K562 (cell line): ENCODE data around the gene NRXN3. TPM values are rescaled to one million over a fixed set of nuclear protein-coding genes. Genes with fewer than 3 reads are reported as not detected.
"Not testable (repeated sequence)": the region's sequence is repeated elsewhere in the genome, so short reads cannot be mapped to it uniquely, and the experiment has no call there.

Source experiments
- ATAC-seq: fragments of 200-7000 bp; cut with Tn5 transposase; 3 replicates; pipeline ENCODE4 v1.9.1; 2020; ENCODE audit warnings: moderate library complexity
- BruUV-seq: library from RNA; stranded (reverse); fragments of 400-500 nt; replicated peaks from 2 replicates; lab custom pipeline; 2021; lab: Mats Ljungman, UMichigan
- CTCF ChIA-PET: fragments of 300-600 bp; formaldehyde crosslinking; extraction: SDS; loops from one replicate; lab custom pipeline; 2021; ENCODE audit warnings: low intra/inter-chr PET ratio; lab: Yijun Ruan, JAX
- POLR2A ChIA-PET: fragments of 300-600, 350-650 bp; sonication (Branson Sonifier 250); formaldehyde crosslinking; extraction: SDS; loops from one replicate; lab custom pipeline; 2021; ENCODE audit warnings: antibody characterized with exemption, inconsistent platforms; lab: Yijun Ruan, JAX
- DNase-seq, 4 experiments: peaks; one replicate each; pipeline versions ENCODE4 v3.0.0 to v3.0.0-alpha.2; 2011 to 2018; ENCODE audit warnings: low spot score in 3 of 4, mixed read lengths in 3 of 4; ENCODE audit errors: extremely low read depth in 1 of 4
- FAIRE-seq: peaks from 2 replicates; lab custom pipeline; 2011; peaks lifted over from hg19 to GRCh38; lab: Jason Lieb, UNC
- H2AFZ ChIP-seq: 2 replicates; pipeline ENCODE4 v1.6.0; 2011; ENCODE audit warnings: low read depth, low read length, control low read depth, inconsistent platforms
- H3K27ac ChIP-seq: fragments of 200-600 bp; 3 replicates; pipeline ENCODE4 v1.8.0; 2011; ENCODE audit warnings: low read depth, mild to moderate bottlenecking, control low read depth, inconsistent platforms, low read length, moderate library complexity, mixed read lengths; ENCODE audit errors: extremely low read depth
- H3K27me3 ChIP-seq, 2 experiments: fragments of 300-600 bp in 1 of 2; 2 replicates in 1 of 2; 3 replicates in 1 of 2; pipeline versions ENCODE4 v1.6.0 to v1.8.0; 2011; ENCODE audit warnings: inconsistent platforms in 2 of 2, low read length in 2 of 2, mild to moderate bottlenecking in 1 of 2, mixed read lengths in 1 of 2, moderate library complexity in 1 of 2; ENCODE audit not compliant: control insufficient read depth in 2 of 2, insufficient read depth in 2 of 2
- H3K36me3 ChIP-seq: fragments of 300-600 bp; 3 replicates; pipeline ENCODE4 v1.8.0; 2011; ENCODE audit warnings: mild to moderate bottlenecking, low read length, inconsistent platforms; ENCODE audit not compliant: control insufficient read depth, insufficient read depth
- H3K4me1 ChIP-seq, 2 experiments: fragments of 200-600 bp in 1 of 2; replicated peaks in 1 of 2; 2 replicates in 1 of 2; 3 replicates in 1 of 2; pipeline versions ENCODE4 v1.5.1 to v1.8.0; 2011; ENCODE audit warnings: inconsistent platforms in 2 of 2, low read length in 2 of 2, mild to moderate bottlenecking in 1 of 2, mixed read lengths in 1 of 2, moderate library complexity in 1 of 2; ENCODE audit not compliant: control insufficient read depth in 2 of 2, insufficient read depth in 2 of 2
- H3K4me2 ChIP-seq: 2 replicates; pipeline ENCODE4 v1.6.1; 2011; ENCODE audit warnings: low read length, control low read depth, inconsistent platforms, mixed read lengths; ENCODE audit not compliant: insufficient read depth
- H3K4me3 ChIP-seq: fragments of 200-600 bp; sonication (generic), shearing (Covaris generic); 2 replicates; pipeline ENCODE4 v1.5.1; 2016; ENCODE audit warnings: control low read depth, inconsistent platforms
- H3K79me2 ChIP-seq: fragments of 200-600 bp; 3 replicates; pipeline ENCODE4 v1.8.0; 2011; ENCODE audit warnings: low read length, inconsistent platforms; ENCODE audit not compliant: control insufficient read depth, insufficient read depth
- H3K9ac ChIP-seq, 2 experiments: 2 replicates each; pipeline versions ENCODE4 v1.6.0 to v1.6.1; 2011; ENCODE audit warnings: low read depth in 2 of 2, low read length in 2 of 2, control low read depth in 1 of 2, inconsistent platforms in 1 of 2, mild to moderate bottlenecking in 1 of 2, mixed read lengths in 1 of 2; ENCODE audit not compliant: insufficient read depth in 1 of 2
- H3K9me1 ChIP-seq: one replicate; pipeline ENCODE4 v1.6.0; 2011; ENCODE audit warnings: inconsistent platforms, mild to moderate bottlenecking, low read length, moderate library complexity; ENCODE audit not compliant: control insufficient read depth, insufficient read depth
- H3K9me3 ChIP-seq: replicated peaks from 2 replicates; pipeline ENCODE4 v1.5.1; 2011; ENCODE audit warnings: low read depth, low read length, inconsistent platforms; ENCODE audit not compliant: control insufficient read depth, insufficient read depth
- H4K20me1 ChIP-seq: replicated peaks from 2 replicates; pipeline ENCODE4 v1.6.1; 2011; ENCODE audit warnings: low read length, inconsistent platforms, mixed read lengths; ENCODE audit not compliant: control insufficient read depth, insufficient read depth
- POLR3A ChIP-seq: IDR thresholded peaks from 2 replicates; pipeline ENCODE4 v1.6.1; 2011; ENCODE audit warnings: borderline replicate concordance, mild to moderate bottlenecking, moderate library complexity; ENCODE audit not compliant: insufficient read length, insufficient read depth; ENCODE audit errors: extremely low read depth
- TFAM ChIP-seq: fragments of 250-450 bp; sonication (Bioruptor Pico); conservative IDR thresholded peaks from 2 replicates; pipeline ENCODE4 v1.5.0; 2021; ENCODE audit warnings: mild to moderate bottlenecking, moderate library complexity
- ZNF830 ChIP-seq: fragments of 250-450 bp; sonication (Bioruptor Pico); IDR thresholded peaks from 2 replicates; pipeline ENCODE4 v1.5.0; 2021; ENCODE audit warnings: mild to moderate bottlenecking
- WGBS: fragments of 100-300 bp; shearing (Covaris generic); methylation state at CpG from one replicate; pipeline ENCODE4 v1.1.6; 2016; ENCODE audit warnings: low coverage, mixed read lengths; ENCODE audit not compliant: insufficient coverage; ENCODE audit errors: missing lambda C conversion rate; 5-methylcytosine and 5-hydroxymethylcytosine counted together
- in situ Hi-C: fragments of 300-500 bp; cut with MboI; formaldehyde crosslinking; loops from 4 replicates; pipeline ENCODE4 v1.15.0; 2018; ENCODE audit warnings: inconsistent platforms, mixed read lengths
- intact Hi-C: fragments of 100-400 bp; cut with micrococcal nuclease; formaldehyde crosslinking; loops from 2 replicates; pipeline ENCODE4 v1.14.2; 2022
- polyA plus RNA-seq, 8 experiments: library from polyadenylated mRNA; depleted of rRNA in 4 of 8; stranded (reverse) in 5 of 8; unstranded in 3 of 8; fragments of >200 nt; fragmentation: Nextera tagmentation in 2 of 8; fragmentation: Illumina TruSeq in 1 of 8; extraction: Ambion mirVana in 2 of 8; extraction: Trizol in 1 of 8; gene quantifications; 2 replicates each; pipeline versions ENCODE4 v1.2.1 to v1.2.3, GENCODE V29; 2011 to 2014; ENCODE audit warnings: inconsistent platforms in 1 of 8, missing spikeins in 1 of 8
- total RNA-seq, 7 experiments: library from RNA; depleted of rRNA in 6 of 7; stranded (reverse); fragments of >200 nt in 6 of 7; fragmentation: Illumina TruSeq in 2 of 7; extraction: Trizol in 2 of 7; gene quantifications; 2 replicates each; pipeline versions ENCODE4 v1.2.1 to v1.2.3, GENCODE V29; 2011 to 2021; ENCODE audit warnings: low replicate concordance in 1 of 7
- TF ChIP-seq, protein P1 (sequence below): IDR thresholded peaks from 2 replicates; pipeline ENCODE4 v1.6.1; 2012; ENCODE audit warnings: low read depth, low read length, improper control_type of control experiment, borderline replicate concordance

The NRXN3 gene
- total and polyA plus RNA-seq, 9 of the 15 experiments (the other 6 are each of a cell fraction or from before 2014, with no cell fraction given): 0.09 TPM; not detected in 8

DNA sequence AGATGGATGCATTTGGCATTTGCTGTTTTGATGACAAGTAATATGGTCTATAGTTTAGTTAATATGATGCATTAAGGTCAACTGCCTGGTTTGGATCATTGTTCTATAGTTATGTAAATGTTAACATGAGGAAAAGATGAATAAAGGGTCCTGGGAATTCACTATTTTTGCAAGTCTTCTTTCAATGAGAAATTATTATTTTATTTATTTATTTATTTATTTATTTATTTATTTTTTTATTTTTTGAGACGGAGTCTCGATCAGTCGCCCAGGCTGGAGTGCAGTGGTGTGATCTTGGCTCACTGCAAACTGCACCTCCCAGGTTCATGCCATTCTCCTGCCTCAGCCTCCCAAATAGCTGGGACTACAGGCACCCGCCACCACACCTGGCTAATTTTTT is 940.4 kb downstream of the NRXN3 start:
- H3K27ac ChIP-seq, intact Hi-C loops, H3K79me2 ChIP-seq, BruUV-seq, H3K9me3 ChIP-seq, CTCF ChIA-PET, H3K4me2 ChIP-seq, H4K20me1 ChIP-seq, POLR2A ChIA-PET, H3K4me3 ChIP-seq, H3K27me3 ChIP-seq, in situ Hi-C loops, H2AFZ ChIP-seq, DNase-seq, H3K9me1 ChIP-seq, FAIRE-seq, H3K4me1 ChIP-seq, ATAC-seq, H3K36me3 ChIP-seq, H3K9ac ChIP-seq: not testable (repeated sequence)
- WGBS: 0% methylated on average over 2 of the region's 4 CpGs

- H2AFZ ChIP-seq: no peak overlapping the region
- no peak overlapping the region for H3K27ac ChIP-seq
- DNase-seq (no peak), ATAC-seq (no peak), FAIRE-seq (no peak)
- intact Hi-C loops: no loop called here
- ChIA-PET POLR2A (no interaction called here), CTCF (no interaction called here)
- BruUV-seq: no TSS peak
- no peaks in the 10 kb centered on the region for H3K4me1 ChIP-seq
- H3K4me2 ChIP-seq: no peak overlapping the region
- no peaks in the 10 kb centered on the region for H3K79me2 ChIP-seq
- H3K36me3 ChIP-seq: no peaks in the 10 kb centered on the region
- H4K20me1 ChIP-seq: no peaks in the 10 kb centered on the region
- H3K9ac ChIP-seq: no peak overlapping the region
- in situ Hi-C loops: no loop called here
- H3K27me3 ChIP-seq: no peaks in the 10 kb centered on the region
- H3K9me1 ChIP-seq: no peaks in the 10 kb centered on the region
- no peaks in the 10 kb centered on the region for H3K9me3 ChIP-seq
- H3K4me3 ChIP-seq: no peak overlapping the region
- 8% methylated on average over 2 of the region's 2 CpGs for WGBS
- TF ChIP-seq, protein P1, sequence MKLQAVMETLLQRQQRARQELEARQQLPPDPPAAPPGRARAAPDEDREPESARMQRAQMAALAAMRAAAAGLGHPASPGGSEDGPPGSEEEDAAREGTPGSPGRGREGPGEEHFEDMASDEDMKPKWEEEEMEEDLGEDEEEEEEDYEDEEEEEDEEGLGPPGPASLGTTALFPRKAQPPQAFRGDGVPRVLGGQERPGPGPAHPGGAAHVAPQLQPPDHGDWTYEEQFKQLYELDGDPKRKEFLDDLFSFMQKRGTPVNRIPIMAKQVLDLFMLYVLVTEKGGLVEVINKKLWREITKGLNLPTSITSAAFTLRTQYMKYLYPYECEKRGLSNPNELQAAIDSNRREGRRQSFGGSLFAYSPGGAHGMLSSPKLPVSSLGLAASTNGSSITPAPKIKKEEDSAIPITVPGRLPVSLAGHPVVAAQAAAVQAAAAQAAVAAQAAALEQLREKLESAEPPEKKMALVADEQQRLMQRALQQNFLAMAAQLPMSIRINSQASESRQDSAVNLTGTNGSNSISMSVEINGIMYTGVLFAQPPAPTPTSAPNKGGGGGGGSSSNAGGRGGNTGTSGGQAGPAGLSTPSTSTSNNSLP: no peak
- TF ChIP-seq TFAM (CRISPR knock-in tag): no peak
- no peak for TF ChIP-seq POLR3A
- no peak for TF ChIP-seq ZNF830 (CRISPR knock-in tag)
These were observed 941.9 kb downstream of the NRXN3 start for GRCh38 chr14:79111987-79112501.
